Aorta (tissue), 5 donors: ENCODE results near the gene UBXN10. TPM values are rescaled to one million over a fixed set of nuclear protein-coding genes. Genes with fewer than 3 reads are reported as not detected.

Experiments used
- ATAC-seq: fragments of 200-7000 bp; cut with Tn5 transposase; one replicate; pipeline ENCODE4 v1.9.1; 2022; ENCODE audit warnings: moderate library complexity; ENCODE audit not compliant: low FRiP score
- DNase-seq, 2 donors: peaks; one replicate each; pipeline ENCODE4 v3.0.0-alpha.2; 2020
- H3K27ac ChIP-seq, 2 donors: one replicate each; pipeline ENCODE4 v1.5.1; 2013; ENCODE audit warnings: low read length in 2 of 2, mild to moderate bottlenecking in 2 of 2, moderate library complexity in 2 of 2, control low read depth in 1 of 2, inconsistent platforms in 1 of 2, low read depth in 1 of 2
- H3K27me3 ChIP-seq, 2 donors: one replicate each; pipeline ENCODE4 v1.6.1; 2013; ENCODE audit warnings: control low read depth in 1 of 2, low read length in 1 of 2, mild to moderate bottlenecking in 1 of 2, moderate library complexity in 1 of 2; ENCODE audit not compliant: insufficient read depth in 2 of 2, control insufficient read depth in 1 of 2
- H3K36me3 ChIP-seq, 2 donors: one replicate each; pipeline ENCODE4 v1.6.1; 2013; ENCODE audit warnings: control low read depth in 1 of 2, low read length in 1 of 2, mild to moderate bottlenecking in 1 of 2; ENCODE audit not compliant: insufficient read depth in 2 of 2, control insufficient read depth in 1 of 2
- H3K4me1 ChIP-seq, 2 donors: one replicate each; pipeline ENCODE4 v1.6.1; 2013; ENCODE audit warnings: low read length in 2 of 2, control low read depth in 1 of 2, mild to moderate bottlenecking in 1 of 2, moderate library complexity in 1 of 2; ENCODE audit not compliant: insufficient read depth in 2 of 2, control insufficient read depth in 1 of 2
- H3K4me3 ChIP-seq, 2 donors: one replicate each; pipeline ENCODE4 v1.5.1; 2013; ENCODE audit warnings: low read length in 2 of 2, control low read depth in 1 of 2, mild to moderate bottlenecking in 1 of 2
- H3K9me3 ChIP-seq: one replicate; pipeline ENCODE4 v1.6.1; 2013; ENCODE audit warnings: mild to moderate bottlenecking, low read length; ENCODE audit not compliant: control insufficient read depth
- WGBS, 2 donors: extraction: QIAGEN DNeasy Blood & Tissue Kit; methylation state at CpG; one replicate each; pipeline ENCODE4 v1.1.7; 2013; 5-methylcytosine and 5-hydroxymethylcytosine counted together
- intact Hi-C, 2 donors: fragments of 100-400 bp; cut with DNase I; formaldehyde crosslinking; loops; one replicate each; pipeline versions ENCODE4 v1.14.2 to v1.15.0; 2022
- polyA plus RNA-seq, 2 donors: library from polyadenylated mRNA; stranded (reverse); fragments of 200-250 nt; gene quantifications; one replicate each; pipeline ENCODE4 v1.2.3, GENCODE V29; 2013
- total RNA-seq, 2 donors: library from RNA; stranded (reverse); fragmentation: NEBNext Ultra II Directional; extraction: Animal tissue kit (Norgen Biotek cat#: 25700); gene quantifications; one replicate each; pipeline ENCODE4 v1.2.1, GENCODE V29; 2021
- donor health status: healthy with polysubstance abuse.
- donor health status: Bipolar disorder and iron deficiency.
- donor health status: DM: no; HTN: no; CAD: no.
- donor health status: DM: no; HTN: no; CAD: no.
- donor health status: DM: yes; HTN: yes; CAD: no.

Gene UBXN10
- total and polyA plus RNA-seq, 4 donors = 0.18 to 0.33 (median 0.24) TPM

- ATAC-seq = no peak
- WGBS, 2 donors = 68 to 72% methylated on average over 6 of the region's 6 CpGs
- Histone ChIP-seq H3K27ac (no peak overlapping the region), H3K9me3 (no peaks in the 10 kb centered on the region), H3K4me1 (no peaks in the 10 kb centered on the region), H3K4me3 (no peak overlapping the region), H3K27me3 (no peaks in the 10 kb centered on the region), H3K36me3 (no peaks in the 10 kb centered on the region)
- DNase-seq = no peak
- intact Hi-C loops = no loop called here
These were observed 1.4 kb upstream of the UBXN10 start for GRCh38 chr1:20184481-20184900.

- intact Hi-C loops = no loop called here
- Histone ChIP-seq H3K27ac (no peak overlapping the region), H3K4me1 (no peaks in the 10 kb centered on the region), H3K36me3 (no peaks in the 10 kb centered on the region), H3K9me3 (no peaks in the 10 kb centered on the region), H3K27me3 (no peaks in the 10 kb centered on the region), H3K4me3 (no peak overlapping the region)
- ATAC-seq (no peak), DNase-seq (no peak)
- WGBS, 2 donors = 76 to 80% methylated on average over 17 of the region's 17 CpGs
These were observed 681 bp upstream of the UBXN10 start for GRCh38 chr1:20184997-20185833.

GRCh38 chr1:20187103-20187812, 1.4 kb downstream of the UBXN10 start:
- ATAC-seq = no peak
- Histone ChIP-seq H3K27ac (no peak overlapping the region), H3K36me3 (no peaks in the 10 kb centered on the region), H3K27me3 (no peaks in the 10 kb centered on the region), H3K4me3 (no peak overlapping the region), H3K4me1 (no peaks in the 10 kb centered on the region), H3K9me3 (no peaks in the 10 kb centered on the region)
- intact Hi-C loops = no loop called here
- no peak for DNase-seq
- WGBS, 2 donors = 67 to 73% methylated on average over 7 of the region's 7 CpGs

- no peak for ATAC-seq
- H3K36me3 ChIP-seq = no peaks in the 10 kb centered on the region
- 62 to 75% methylated on average over 4 of the region's 4 CpGs for WGBS, 2 donors
- intact Hi-C loops = no loop called here
- no peak overlapping the region for H3K4me3 ChIP-seq
- H3K9me3 ChIP-seq = no peaks in the 10 kb centered on the region
- no peak overlapping the region for H3K27ac ChIP-seq
- no peaks in the 10 kb centered on the region for H3K4me1 ChIP-seq
- no peaks in the 10 kb centered on the region for H3K27me3 ChIP-seq
- DNase-seq = no peak
These were observed 2.0 kb downstream of the UBXN10 start for GRCh38 chr1:20187813-20188454.

GRCh38 chr1:20188455-20188817, 2.5 kb downstream of the UBXN10 start:
- intact Hi-C loops = no loop called here
- ATAC-seq (no peak), DNase-seq (no peak)
- Histone ChIP-seq H3K27ac (no peak overlapping the region), H3K4me3 (no peak overlapping the region), H3K4me1 (no peaks in the 10 kb centered on the region), H3K9me3 (no peaks in the 10 kb centered on the region), H3K27me3 (no peaks in the 10 kb centered on the region), H3K36me3 (no peaks in the 10 kb centered on the region)
- WGBS, 2 donors = 70 to 75% methylated on average over 4 of the region's 4 CpGs

- H3K4me3 ChIP-seq = no peak overlapping the region
- DNase-seq (no peak), ATAC-seq (no peak)
- H3K27ac ChIP-seq = no peak overlapping the region
- no peaks in the 10 kb centered on the region for H3K4me1 ChIP-seq
- H3K9me3 ChIP-seq = no peaks in the 10 kb centered on the region
- 66 to 69% methylated on average over 4 of the region's 4 CpGs for WGBS, 2 donors
- H3K27me3 ChIP-seq = no peaks in the 10 kb centered on the region
- intact Hi-C loops = no loop called here
- no peaks in the 10 kb centered on the region for H3K36me3 ChIP-seq
These were observed 3.8 kb downstream of the UBXN10 start for GRCh38 chr1:20189664-20190063.

GRCh38 chr1:20190256-20191160, 4.6 kb downstream of the UBXN10 start:
- Histone ChIP-seq H3K27ac (no peak overlapping the region), H3K4me3 (no peak overlapping the region), H3K36me3 (no peaks in the 10 kb centered on the region), H3K27me3 (no peaks in the 10 kb centered on the region), H3K4me1 (no peaks in the 10 kb centered on the region), H3K9me3 (no peaks in the 10 kb centered on the region)
- intact Hi-C loops = no loop called here
- DNase-seq (no peak), ATAC-seq (no peak)
- 83 to 84% methylated on average over 19 of the region's 19 CpGs for WGBS, 2 donors

- 86 to 87% methylated on average over 12 of the region's 12 CpGs for WGBS, 2 donors
- no peak overlapping the region for H3K27ac ChIP-seq
These were observed 5.5 kb downstream of the UBXN10 start for GRCh38 chr1:20191266-20191825.

More at GRCh38 chr1:20191266-20191825, 5.5 kb downstream of the UBXN10 start:
- H3K4me1 ChIP-seq = no peaks in the 10 kb centered on the region
- no peak overlapping the region for H3K4me3 ChIP-seq
- H3K27me3 ChIP-seq = no peaks in the 10 kb centered on the region
- no peak for ATAC-seq
- H3K36me3 ChIP-seq = no peaks in the 10 kb centered on the region
- no peak for DNase-seq
- intact Hi-C loops = no loop called here
- no peaks in the 10 kb centered on the region for H3K9me3 ChIP-seq
